Gastroesophageal sphincter (tissue), 4 donors: ENCODE results near the gene GPR132. TPM values are rescaled to one million over a fixed set of nuclear protein-coding genes. Genes with fewer than 3 reads are reported as not detected.
A peak's percentile ranks its signal among the peaks of the same experiment; 100 is the strongest.
"Not testable (repeated sequence)": the region's sequence is repeated elsewhere in the genome, so short reads cannot be mapped to it uniquely, and the experiment has no call there.

Source experiments
- ATAC-seq: fragments of 150-250 bp; one replicate; pipeline ENCODE4 v1.9.1; 2016; ENCODE audit warnings: mild to moderate bottlenecking, moderate library complexity
- H3K27ac ChIP-seq, 4 donors: fragments of 200-600 bp; sonication (generic) in 3 of 4; 1 replicate in 3 of 4; 2 replicates in 1 of 4; pipeline ENCODE4 v1.5.1; 2016 to 2019
- H3K27me3 ChIP-seq: fragments of 200-600 bp; sonication (generic); one replicate; pipeline ENCODE4 v1.5.1; 2019
- H3K36me3 ChIP-seq, 2 donors: fragments of 200-600 bp; sonication (generic); one replicate each; pipeline ENCODE4 v1.5.1; 2019; ENCODE audit warnings: control low read depth in 1 of 2
- H3K4me1 ChIP-seq, 3 donors: fragments of 200-600 bp; sonication (generic); 1 replicate in 2 of 3; 2 replicates in 1 of 3; pipeline ENCODE4 v1.5.1; 2016 to 2019; ENCODE audit warnings: control low read depth in 2 of 3
- H3K4me3 ChIP-seq, 2 donors: fragments of 200-600 bp; sonication (generic); one replicate each; pipeline ENCODE4 v1.5.1; 2019; ENCODE audit warnings: mild to moderate bottlenecking in 1 of 2, moderate library complexity in 1 of 2
- H3K9me3 ChIP-seq, 3 donors: fragments of 200-600 bp; sonication (generic); one replicate each; pipeline ENCODE4 v1.5.1; 2017 to 2019; ENCODE audit warnings: control low read depth in 2 of 3
- EP300 ChIP-seq: sonication (generic); formaldehyde crosslinking; IDR thresholded peaks from one replicate; pipeline ENCODE4 v1.6.1; 2017; ENCODE audit warnings: antibody characterized with exemption, mild to moderate bottlenecking
- POLR2A ChIP-seq, 2 donors: fragments of 450-650 bp; IDR thresholded peaks; one replicate each; pipeline ENCODE4 v1.6.1; 2017; ENCODE audit warnings: antibody characterized with exemption in 2 of 2, mild to moderate bottlenecking in 2 of 2, moderate library complexity in 1 of 2
- POLR2AphosphoS5 ChIP-seq: sonication (generic); formaldehyde crosslinking; IDR thresholded peaks from one replicate; pipeline ENCODE4 v1.6.1; 2017; ENCODE audit warnings: antibody characterized with exemption
- WGBS, 2 donors: methylation state at CpG; one replicate each; pipeline ENCODE4 v1.1.5; 2018; ENCODE audit warnings: low coverage in 1 of 2; 5-methylcytosine and 5-hydroxymethylcytosine counted together
- total RNA-seq, 4 donors: library from RNA; depleted of rRNA; stranded (reverse); fragments of >200 nt; gene quantifications; one replicate each; pipeline ENCODE4 v1.1.0, GENCODE V29; 2016
- TF ChIP-seq, protein P1 (sequence below), 4 experiments: fragments of 200-600 bp in 2 of 4; fragments of 450-650 bp in 2 of 4; sonication (generic) in 1 of 4; IDR thresholded peaks; one replicate each; pipeline ENCODE4 v1.5.1; 2017 to 2019; ENCODE audit warnings: antibody characterized with exemption in 4 of 4, mild to moderate bottlenecking in 2 of 4, moderate library complexity in 2 of 4

GPR132 gene
- total RNA-seq, 4 donors from 2014 or later: 1.0 to 3.2 (median 2.1) TPM

DNA sequence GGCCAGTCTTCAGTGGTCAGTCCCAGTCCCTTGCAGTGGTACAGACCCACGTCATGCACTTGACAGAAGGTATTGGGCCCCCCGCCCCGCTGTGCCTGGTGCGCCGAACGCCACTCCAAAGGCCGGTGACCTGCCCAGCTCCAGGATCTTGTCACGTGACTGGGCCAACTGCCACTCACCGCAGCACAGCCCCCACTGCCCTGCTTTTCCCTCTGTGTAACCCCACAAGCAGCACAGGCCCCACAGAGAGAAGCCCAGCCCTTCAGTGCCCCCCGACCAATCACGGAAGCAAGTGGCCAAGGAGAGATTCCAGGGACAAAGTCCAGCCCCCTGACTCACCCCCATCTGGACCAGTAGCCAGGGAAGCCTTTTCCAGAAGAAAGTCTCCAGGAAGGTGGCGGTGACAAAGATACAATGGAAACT lies 498 bp downstream of the GPR132 start:
- Histone ChIP-seq H3K27ac (peak overlapping the region in 2 of 4 donors; percentile 47 to 56), H3K4me1 (peaks cover 0 to 25% (median 4%) of the 10 kb centered on the region in 3 donors), H3K36me3 (no peaks in the 10 kb centered on the region), H3K9me3 (no peaks in the 10 kb centered on the region), H3K27me3 (peaks cover 39% of the 10 kb centered on the region), H3K4me3 (peak overlapping the region in 1 of 2 donors; percentile 36)
- TF ChIP-seq EP300 (no peak), POLR2AphosphoS5 (no peak), POLR2A (IDR thresholded peaks at IDR 0.05) (no peak)
- TF ChIP-seq, protein P1, sequence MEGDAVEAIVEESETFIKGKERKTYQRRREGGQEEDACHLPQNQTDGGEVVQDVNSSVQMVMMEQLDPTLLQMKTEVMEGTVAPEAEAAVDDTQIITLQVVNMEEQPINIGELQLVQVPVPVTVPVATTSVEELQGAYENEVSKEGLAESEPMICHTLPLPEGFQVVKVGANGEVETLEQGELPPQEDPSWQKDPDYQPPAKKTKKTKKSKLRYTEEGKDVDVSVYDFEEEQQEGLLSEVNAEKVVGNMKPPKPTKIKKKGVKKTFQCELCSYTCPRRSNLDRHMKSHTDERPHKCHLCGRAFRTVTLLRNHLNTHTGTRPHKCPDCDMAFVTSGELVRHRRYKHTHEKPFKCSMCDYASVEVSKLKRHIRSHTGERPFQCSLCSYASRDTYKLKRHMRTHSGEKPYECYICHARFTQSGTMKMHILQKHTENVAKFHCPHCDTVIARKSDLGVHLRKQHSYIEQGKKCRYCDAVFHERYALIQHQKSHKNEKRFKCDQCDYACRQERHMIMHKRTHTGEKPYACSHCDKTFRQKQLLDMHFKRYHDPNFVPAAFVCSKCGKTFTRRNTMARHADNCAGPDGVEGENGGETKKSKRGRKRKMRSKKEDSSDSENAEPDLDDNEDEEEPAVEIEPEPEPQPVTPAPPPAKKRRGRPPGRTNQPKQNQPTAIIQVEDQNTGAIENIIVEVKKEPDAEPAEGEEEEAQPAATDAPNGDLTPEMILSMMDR (IDR thresholded peaks at IDR 0.05): no peak
- WGBS, 2 donors: no CpG with 5 or more reads among the region's 12 CpGs
- no peak for ATAC-seq

DNA sequence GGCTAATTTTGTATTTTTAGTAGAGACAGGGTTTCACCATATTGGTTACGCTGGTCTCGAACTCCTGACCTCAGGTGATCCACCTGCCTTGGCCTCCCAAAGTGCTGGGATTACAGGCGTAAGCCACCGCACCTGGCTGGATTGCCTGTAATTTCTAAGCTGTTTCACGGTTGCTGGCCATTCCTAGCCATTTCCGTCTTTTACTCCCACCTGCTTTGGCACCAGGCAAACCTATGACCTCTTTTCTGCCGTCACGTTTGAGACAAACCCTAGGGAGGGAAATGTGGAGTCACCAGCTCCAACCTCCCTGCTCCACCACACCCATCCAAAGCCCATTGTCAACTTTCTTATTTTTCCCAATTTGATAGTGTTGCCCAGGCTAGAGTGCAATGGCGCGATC lies 1.2 kb downstream of the GPR132 start:
- Histone ChIP-seq H3K27me3 (peaks cover 32% of the 10 kb centered on the region), H3K4me3 (peak overlapping the region in 1 of 2 donors; percentile 36), H3K27ac (peak overlapping the region in 1 of 4 donors; percentile 56), H3K4me1 (peaks cover 0 to 33% (median 5%) of the 10 kb centered on the region in 3 donors), H3K36me3 (no peaks in the 10 kb centered on the region), H3K9me3 (no peaks in the 10 kb centered on the region)
- TF ChIP-seq POLR2AphosphoS5 (no peak), POLR2A (IDR thresholded peaks at IDR 0.05) (no peak), EP300 (no peak)
- TF ChIP-seq, protein P1 (IDR thresholded peaks at IDR 0.05): no peak
- ATAC-seq: no peak
- 69 to 91% methylated on average over 8 of the region's 10 CpGs for WGBS, 2 donors

DNA sequence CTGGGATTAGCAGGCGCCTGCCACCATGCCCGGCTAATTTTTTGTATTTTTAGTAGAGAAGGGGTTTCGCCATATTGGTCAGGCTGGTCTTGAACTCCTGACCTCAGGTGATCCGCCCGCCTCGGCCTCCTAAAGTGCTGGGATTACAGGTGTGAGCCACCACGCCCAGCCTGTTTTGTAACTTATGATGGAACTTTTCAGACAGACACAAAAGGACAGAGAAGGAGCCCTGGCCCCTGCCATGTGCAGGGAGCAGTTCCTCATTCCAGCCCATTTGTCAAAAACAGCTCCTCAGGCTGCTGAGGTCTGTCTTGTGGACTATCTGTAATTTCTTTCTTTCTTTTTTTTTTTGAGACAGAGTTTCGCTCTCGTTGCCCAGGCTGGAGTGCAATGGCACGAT lies 1.7 kb downstream of the GPR132 start:
- H3K36me3 ChIP-seq, H3K4me3 ChIP-seq, H3K9me3 ChIP-seq, ATAC-seq: not testable (repeated sequence)
- 98 to 100% methylated on average over 4 of the region's 10 CpGs for WGBS, 2 donors
- Histone ChIP-seq H3K27me3 (peaks cover 27% of the 10 kb centered on the region), H3K4me1 (peaks cover 0 to 38% (median 7%) of the 10 kb centered on the region in 3 donors), H3K27ac (peak overlapping the region in 1 of 4 donors; percentile 56)

DNA sequence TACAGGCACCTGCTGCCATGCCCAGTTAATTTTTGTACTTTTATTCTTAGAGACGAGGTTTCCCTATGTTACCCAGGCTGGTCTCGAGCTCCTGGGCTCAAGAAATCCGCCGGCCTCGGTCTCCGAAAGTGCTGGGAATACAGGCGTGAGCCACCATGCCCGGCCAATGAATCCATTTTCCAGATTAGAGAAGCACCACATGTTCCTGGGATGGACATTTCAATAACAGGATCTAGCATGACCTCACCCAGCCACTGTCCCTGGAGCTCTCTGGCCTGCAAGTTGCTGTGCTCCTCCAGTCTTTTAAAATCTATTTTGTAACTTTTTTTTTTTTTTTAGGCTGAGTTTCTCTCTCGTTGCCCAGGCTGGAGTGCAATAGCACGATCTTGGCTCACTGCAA lies 2.2 kb downstream of the GPR132 start:
- no peak for TF ChIP-seq POLR2AphosphoS5
- TF ChIP-seq EP300: no peak
- TF ChIP-seq POLR2A (IDR thresholded peaks at IDR 0.05): no peak
- TF ChIP-seq, protein P1 (IDR thresholded peaks at IDR 0.05): no peak
- no peak for ATAC-seq
- Histone ChIP-seq H3K27ac (peak overlapping the region in 1 of 4 donors; percentile 56), H3K4me3 (no peak overlapping the region), H3K36me3 (no peaks in the 10 kb centered on the region), H3K27me3 (peaks cover 22% of the 10 kb centered on the region), H3K9me3 (no peaks in the 10 kb centered on the region), H3K4me1 (peaks cover 0 to 39% (median 7%) of the 10 kb centered on the region in 3 donors)
- 69 to 74% methylated on average over 2 to 10 of the region's 10 CpGs for WGBS, 2 donors

DNA sequence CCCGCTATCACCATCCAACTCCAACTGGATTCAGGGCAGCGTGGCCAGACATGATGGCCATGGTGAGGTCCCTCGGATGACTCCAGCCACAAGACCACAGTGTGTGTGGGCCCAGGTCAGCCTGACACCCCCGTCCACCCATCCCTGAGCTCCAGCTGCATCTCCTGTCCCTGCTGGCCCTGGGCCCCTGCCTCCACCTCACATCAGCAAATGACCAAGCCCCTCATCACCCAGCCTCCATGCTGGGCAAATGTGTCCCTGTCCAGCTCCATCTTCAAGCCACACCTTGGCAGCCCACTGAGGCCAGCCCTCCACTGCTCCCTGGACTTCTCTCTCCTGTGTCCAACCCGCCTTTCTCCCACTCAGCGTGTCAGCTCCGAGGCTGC lies 3.2 kb downstream of the GPR132 start:
- no peak for ATAC-seq
- no peak overlapping the region for H3K4me3 ChIP-seq
- no peaks in the 10 kb centered on the region for H3K36me3 ChIP-seq
- TF ChIP-seq EP300 (no peak), POLR2AphosphoS5 (no peak), POLR2A (IDR thresholded peaks at IDR 0.05) (no peak)
- TF ChIP-seq, protein P1 (IDR thresholded peaks at IDR 0.05): no peak
- peaks cover 0 to 39% (median 7%) of the 10 kb centered on the region in 3 donors for H3K4me1 ChIP-seq
- no peaks in the 10 kb centered on the region for H3K9me3 ChIP-seq
- H3K27me3 ChIP-seq: peaks cover 12% of the 10 kb centered on the region
- H3K27ac ChIP-seq: peak overlapping the region in 3 of 4 donors; percentile 7 to 70 (median 53)
- WGBS, 2 donors: 73 to 87% methylated on average over 3 of the region's 7 CpGs
